ENCODE results near the gene RILPL1. TPM values are rescaled to one million over a fixed set of nuclear protein-coding genes. Genes with fewer than 3 reads are reported as not detected.
"Not testable (repeated sequence)": the region's sequence is repeated elsewhere in the genome, so short reads cannot be mapped to it uniquely, and the experiment has no call there.

The RILPL1 gene
- polyA plus RNA-seq, 1 donor, result 33.8 TPM

- no peak for DNase-seq (ENCODE audit: low read depth)
Measured at GRCh38 chr12:123494124-123494851, 39.2 kb downstream of the RILPL1 start.

DNA sequence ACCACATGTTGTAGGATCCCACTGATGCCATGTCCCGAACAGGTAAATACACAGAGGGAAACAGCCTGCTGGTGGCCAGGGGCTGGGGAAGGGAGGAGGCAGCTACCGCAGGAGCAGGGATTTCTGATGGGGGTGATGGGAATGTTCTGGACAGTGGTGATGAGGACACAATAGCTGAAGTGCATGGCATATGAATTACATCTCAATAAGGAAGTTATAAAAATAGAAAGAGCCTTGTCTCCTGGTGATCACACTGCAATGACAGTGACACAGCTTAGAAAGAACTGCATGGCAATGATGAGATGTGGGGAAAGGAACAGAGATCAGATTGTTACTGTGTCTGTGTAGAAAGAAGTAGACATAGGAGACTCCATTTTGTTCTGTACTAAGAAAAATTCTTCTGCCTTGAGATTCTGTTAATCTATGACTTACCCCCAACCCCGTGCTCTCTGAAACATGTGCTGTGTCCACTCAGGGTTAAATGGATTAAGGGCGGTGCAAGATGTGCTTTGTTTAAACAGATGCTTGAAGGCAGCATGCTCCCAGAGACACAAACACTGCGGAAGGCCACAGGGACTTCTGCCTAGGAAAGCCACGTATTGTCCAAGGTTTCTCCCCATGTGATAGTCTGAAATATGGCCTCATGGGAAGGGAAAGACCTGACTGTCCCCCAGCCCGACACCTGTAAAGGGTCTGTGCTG lies 41.0 kb downstream of the RILPL1 start:
- DNase-seq (ENCODE audit: low read depth), result not testable (repeated sequence)

DNA sequence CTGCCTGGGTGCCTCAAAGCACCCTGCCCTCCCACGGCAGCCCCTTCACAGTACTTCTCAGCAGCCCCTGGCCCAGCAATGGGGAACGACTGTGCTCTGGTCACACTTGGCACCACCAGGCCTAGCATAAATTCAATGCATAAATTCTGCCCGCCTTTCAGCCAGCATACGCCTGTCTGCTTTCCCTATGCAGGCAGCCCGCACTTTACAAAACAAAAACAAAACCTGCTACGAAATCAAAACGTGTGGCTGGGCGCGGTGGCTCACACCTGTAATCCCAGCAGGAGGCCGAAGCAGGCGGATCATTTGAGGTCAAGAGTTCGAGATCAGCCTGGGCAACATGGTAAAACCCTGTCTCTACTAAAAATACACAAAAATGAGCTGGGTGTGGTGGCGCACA lies 42.0 kb downstream of the RILPL1 start:
- no peak for DNase-seq (ENCODE audit: low read depth)

DNA sequence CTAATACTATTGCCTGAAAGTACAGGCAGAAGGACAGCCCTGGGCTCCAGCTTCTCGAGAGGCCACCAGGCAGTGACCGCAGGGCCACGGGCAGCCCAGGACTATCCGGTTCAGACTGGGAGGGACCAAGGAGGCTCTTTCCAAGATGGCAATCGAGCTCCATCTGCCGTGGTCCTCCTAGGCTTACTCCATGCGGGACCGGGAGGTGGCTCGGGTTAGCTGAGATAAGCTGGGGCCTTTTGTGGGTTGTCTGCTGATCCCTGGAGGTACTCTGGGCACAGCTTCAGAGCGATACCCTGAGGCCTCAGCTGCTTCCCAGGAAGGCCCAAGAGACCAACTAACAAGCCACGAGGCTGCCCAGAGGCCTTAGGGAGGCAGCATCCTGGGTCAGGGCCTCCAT lies 42.5 kb downstream of the RILPL1 start:
- DNase-seq (ENCODE audit: low read depth), result no peak

DNA sequence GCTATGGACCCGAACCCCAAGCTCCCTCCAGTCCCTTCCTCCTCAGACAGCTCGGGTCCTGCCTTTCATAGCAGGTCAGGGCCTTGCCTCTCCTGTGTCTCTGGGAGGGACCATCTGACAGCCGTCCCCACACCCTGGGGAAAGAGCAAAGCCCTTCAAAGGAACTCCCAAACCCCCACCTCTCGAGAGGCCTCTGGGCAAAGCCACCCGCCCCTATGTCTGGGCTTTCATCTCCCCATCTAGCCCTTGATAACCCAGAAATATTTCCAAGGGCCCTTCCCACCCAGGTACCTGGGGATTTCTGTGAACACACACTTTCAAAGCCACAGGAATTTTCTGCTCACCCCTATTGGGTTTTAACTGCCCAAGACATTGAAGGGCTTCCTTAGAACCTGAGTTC lies 43.4 kb downstream of the RILPL1 start:
- no peak for DNase-seq (ENCODE audit: low read depth)

DNA sequence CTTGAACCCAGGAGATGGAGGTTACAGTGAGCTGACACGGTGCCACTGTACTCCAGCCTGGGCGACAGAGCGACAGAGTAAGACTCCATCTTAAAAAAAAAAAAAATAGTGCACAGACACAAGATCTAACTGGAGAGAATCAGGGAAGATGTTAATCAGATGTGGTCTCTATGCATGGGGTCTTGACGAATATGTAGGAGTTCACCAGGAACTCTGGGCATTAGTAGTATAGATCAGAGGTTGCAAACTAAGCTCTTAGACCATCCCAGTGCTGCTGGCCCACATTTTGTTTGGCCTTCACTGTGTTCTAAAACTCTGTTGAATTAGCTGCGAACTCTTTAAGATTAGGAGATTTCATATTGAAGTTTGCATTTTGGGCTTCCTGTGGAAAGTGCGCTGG lies 43.9 kb downstream of the RILPL1 start:
- no peak for DNase-seq (ENCODE audit: low read depth)

DNA sequence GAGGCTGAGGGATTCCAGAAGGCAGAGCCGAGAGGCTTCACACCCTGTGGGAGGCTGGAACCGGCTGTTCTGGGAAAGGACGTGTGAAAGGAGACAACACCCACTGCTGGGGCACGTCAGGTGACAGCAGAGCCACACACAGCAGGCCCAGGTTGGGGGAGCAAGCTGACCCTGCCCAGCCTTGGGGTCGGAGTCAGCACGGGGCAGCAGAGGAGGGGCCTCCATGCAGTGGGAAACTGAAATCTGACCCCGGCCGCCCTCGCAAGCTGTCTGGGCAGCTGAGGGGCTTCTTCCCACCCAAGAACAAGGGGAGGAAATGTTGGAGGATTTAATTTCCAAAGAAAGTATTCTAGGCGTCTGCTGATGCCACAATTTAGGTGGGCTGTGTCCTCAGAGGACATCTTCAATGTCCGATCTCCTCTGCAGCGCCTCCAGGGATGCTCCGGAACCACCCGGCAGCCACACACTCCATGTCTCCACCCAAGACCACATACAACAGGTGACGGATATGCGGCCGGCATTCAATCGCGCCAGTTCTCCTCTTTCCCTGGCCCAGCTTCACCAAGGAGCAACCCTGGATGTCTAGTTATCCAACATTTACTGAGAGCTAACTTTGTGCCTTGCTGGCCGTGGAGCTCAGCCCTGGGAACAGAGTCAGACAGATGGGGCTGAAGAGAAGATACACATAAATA lies 44.8 kb downstream of the RILPL1 start:
- no peak for DNase-seq (ENCODE audit: low read depth)

DNA sequence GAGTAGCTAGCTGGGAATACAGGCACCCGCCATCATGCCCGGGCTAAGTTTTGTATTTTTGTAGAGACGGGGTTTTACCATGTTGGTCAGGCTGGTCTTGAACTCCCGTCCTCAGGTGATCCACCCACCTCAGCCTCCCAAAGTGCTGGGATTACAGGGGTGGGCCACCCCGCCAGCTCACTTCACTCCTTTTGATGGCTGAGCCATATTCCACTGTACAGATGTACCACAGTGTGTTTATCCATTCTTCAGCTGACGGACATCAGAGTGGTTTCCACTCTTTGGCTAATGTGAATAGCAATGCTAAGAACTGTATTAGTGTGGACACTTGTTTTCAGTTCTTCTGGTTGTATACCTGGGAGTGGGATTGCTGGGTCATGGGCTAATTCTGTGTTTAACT lies 46.1 kb downstream of the RILPL1 start:
- DNase-seq (ENCODE audit: low read depth), result no peak

- no peak for DNase-seq (ENCODE audit: low read depth)
Measured at GRCh38 chr12:123485756-123486155, 47.8 kb downstream of the RILPL1 start.

DNA sequence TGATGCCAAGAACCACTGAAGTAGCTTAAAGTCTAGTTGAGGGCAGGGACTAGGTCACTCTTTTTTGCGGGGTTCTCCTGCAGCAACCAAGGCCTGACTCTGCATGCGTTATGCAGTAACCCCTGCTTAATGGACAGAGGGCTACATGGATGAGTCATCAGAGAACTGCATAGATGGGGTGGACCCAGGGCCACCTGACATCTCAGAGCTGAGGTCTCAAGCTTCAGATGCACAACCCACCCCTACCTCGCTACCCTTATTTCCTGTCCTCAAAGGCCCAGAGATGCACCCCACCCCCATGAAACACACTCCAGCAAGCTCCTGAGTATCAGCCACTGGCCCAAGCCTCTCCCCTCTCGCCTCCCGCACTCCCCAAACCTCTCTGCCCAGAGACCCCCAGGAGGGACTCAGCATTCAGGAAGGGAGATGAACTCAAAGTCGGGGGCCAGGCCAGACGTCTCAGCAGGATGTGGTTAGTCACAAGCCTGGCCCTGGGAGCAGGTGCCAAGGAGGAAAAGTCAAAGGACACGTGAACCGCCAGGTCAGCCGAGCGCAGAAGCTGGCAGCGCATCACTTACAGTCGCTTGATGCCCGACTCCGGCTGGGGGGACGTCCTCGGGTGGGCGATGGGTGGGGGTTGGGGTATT lies 49.8 kb downstream of the RILPL1 start:
- no peak for DNase-seq (ENCODE audit: low read depth)

DNA sequence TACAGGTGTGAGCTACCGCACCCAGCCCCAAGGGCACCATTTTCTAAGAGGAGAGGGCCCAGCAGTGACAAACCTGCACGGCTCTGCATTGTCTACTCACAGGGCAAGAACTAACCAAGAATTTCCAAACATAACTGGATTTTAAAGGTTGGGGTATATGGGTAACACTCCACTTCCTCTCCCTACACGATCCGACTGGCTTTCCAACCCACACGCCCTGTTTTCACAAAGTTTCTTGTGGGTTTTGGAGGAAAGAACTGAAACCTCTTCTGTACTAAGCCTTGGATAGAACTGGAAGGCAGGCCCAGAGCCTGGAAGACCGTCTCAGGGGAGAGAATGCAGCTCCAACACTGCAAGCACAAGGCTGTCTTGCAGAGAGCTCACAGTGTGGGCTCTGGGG lies 50.6 kb downstream of the RILPL1 start:
- DNase-seq (ENCODE audit: low read depth), result no peak

GRCh38 chr12:123481251-123481650 lies 52.3 kb downstream of the RILPL1 start:
- not testable (repeated sequence) for DNase-seq (ENCODE audit: low read depth)

DNA sequence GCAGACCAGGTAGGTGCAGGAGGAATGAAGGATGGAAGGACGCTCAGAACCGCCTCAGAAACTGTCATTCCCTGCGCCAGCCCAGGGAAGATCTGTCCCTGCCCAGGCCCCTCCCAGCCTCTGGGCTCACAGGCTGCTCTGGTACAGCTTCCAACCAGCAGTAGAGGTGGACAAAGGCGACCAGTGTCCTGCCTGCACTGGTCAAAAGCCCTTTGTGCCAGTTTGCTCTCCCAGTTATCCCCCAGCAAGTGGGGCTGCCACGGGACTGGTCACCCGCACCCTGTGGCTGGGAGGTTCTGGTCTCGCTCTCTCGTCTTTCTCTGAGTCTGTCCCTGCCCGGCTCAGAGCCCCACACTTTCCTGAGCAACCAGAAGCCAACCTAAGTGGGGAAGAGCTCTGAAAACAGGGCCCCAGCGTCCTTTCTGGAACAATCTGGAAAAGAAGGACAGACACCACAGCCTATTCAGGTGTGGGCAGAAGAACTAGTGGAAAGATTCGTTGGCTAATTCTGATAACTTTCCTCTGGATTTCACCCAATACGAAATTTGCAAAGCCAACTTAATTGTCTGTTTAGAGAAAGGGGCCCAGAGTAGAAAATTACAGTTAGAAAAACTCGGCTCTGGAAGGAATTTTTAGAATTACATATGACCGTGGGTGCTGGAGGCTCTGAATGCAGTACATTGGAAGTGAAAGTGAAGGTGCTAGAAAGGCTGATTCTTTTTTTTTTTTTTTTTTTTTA lies 53.9 kb downstream of the RILPL1 start:
- no peak for DNase-seq (ENCODE audit: low read depth)

DNA sequence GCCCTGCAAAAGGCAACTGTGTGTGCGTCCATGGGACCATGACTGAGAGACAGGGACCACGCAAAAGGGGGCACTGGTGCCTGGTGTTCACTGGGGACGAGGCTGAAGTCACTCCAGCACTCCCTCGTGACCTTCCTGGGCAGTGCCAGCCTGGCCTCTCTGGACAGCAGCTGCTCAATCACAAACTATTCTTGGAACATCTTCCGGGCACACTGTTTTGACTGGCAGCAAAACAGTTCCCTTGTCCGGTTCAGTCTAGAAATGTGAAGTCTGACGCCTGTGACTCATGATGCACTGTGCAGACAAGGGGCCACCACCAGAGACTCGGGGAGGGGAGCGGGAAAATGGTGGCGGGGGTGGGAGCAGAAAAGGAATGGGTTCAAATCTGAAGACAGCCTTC lies 54.8 kb downstream of the RILPL1 start:
- DNase-seq (ENCODE audit: low read depth), result no peak

DNA sequence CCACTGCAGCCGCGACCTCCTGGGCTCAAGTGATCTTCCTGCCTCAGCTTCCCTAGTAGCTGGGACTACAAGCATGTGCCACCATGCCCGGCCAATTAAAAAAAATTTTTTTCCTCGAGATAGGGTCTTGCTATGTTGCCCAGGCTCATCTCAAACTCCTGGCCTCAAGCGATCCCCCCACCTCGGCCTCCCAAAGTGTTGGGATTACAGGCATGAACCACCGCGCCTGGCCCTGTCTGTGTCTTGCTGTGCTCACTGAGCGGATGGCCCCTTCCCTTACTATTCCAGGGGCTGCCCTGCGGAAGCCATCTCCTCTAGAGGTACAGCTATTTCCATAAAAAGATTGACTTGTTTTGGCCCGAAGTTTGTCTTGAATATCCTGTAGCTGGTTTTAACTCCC lies 55.5 kb downstream of the RILPL1 start:
- no peak for DNase-seq (ENCODE audit: low read depth)

DNA sequence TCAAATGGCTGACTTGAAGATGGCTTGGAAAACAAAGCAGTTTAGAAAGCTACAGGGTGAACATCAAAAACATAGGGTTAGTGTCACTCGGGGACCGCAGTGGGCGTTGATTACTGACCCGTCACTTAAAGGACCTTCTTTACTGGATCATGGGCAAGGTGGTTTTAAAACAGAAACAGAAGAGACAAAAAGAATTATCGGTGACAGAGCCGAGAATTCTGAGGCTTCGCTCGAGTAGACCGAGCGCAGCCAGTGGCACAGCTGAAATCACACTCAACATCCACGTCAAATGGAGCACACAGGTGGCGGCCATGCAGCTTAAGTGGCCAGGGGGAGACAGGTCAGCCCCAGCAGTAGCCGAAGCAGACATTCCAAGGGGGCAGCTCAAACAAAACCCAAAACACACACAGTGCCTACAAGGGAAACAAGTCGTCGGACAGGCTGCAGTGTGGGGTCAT lies 58.2 kb downstream of the RILPL1 start:
- DNase-seq (ENCODE audit: low read depth), result no peak

- no peak for DNase-seq (ENCODE audit: low read depth)
Measured at GRCh38 chr12:123474485-123475245, 58.9 kb downstream of the RILPL1 start.

DNA sequence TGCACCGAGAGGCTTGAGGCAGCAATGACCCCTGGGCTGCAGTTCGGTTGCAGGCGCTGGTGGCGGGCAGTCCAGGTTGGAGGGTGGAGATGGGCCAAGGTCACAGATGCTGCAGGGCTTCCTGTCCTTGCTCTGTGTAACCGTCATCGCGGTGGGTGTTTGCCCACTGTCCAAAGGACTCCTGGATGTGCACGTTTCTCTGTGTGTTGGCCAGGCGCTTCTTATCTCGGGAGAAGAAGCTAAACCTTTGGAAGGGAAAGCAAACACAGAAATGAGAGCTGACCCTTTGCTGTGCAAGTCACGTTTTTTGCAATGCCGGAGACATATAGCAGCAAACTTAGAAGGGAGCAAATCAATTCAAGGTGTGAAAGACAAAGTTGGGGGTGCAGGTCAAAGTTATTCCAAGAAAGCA lies 61.1 kb downstream of the RILPL1 start:
- no peak for DNase-seq (ENCODE audit: low read depth)

- no peak for DNase-seq (ENCODE audit: low read depth)
Measured at GRCh38 chr12:123471374-123472068, 62.0 kb downstream of the RILPL1 start.

GRCh38 chr12:123469978-123470377 lies 63.5 kb downstream of the RILPL1 start:
- no peak for DNase-seq (ENCODE audit: low read depth)
